SK-N-SH (cell line): ENCODE data around the gene NPPB. TPM values are rescaled to one million over a fixed set of nuclear protein-coding genes. Genes with fewer than 3 reads are reported as not detected.

Source experiments
- CTCF ChIA-PET: fragments of 300-600, 350-600 bp; formaldehyde crosslinking; extraction: SDS; loops from one replicate; lab custom pipeline; 2021; lab: Yijun Ruan, JAX
- POLR2A ChIA-PET: fragments of 350-600 bp; sonication (Branson Sonifier 250); formaldehyde crosslinking; extraction: SDS; loops from one replicate; lab custom pipeline; 2020; ENCODE audit warnings: antibody characterized with exemption, inconsistent platforms; lab: Yijun Ruan, JAX
- DNase-seq: peaks from one replicate; pipeline ENCODE4 v3.0.0; 2012
- H2AFZ ChIP-seq: fragments of 200-600 bp; sonication (generic); 2 replicates; pipeline ENCODE4 v1.8.1; 2016; ENCODE audit warnings: antibody characterized with exemption, mild to moderate bottlenecking, low read depth
- H3F3A ChIP-seq: fragments of 200-600 bp; sonication (generic); replicated peaks from 2 replicates; pipeline ENCODE3; 2016; ENCODE audit warnings: antibody characterized with exemption, mild to moderate bottlenecking; ENCODE audit not compliant: insufficient read depth
- H3K27ac ChIP-seq, 2 experiments: fragments of 200-500 bp in 1 of 2; fragments of 200-600 bp in 1 of 2; sonication (Bioruptor generic) in 1 of 2; sonication (generic), shearing (Covaris generic) in 1 of 2; 2 replicates each; pipeline versions ENCODE4 v1.5.1 to v1.6.1; 2014 to 2016; ENCODE audit warnings: low read depth in 2 of 2, inconsistent platforms in 1 of 2, low read length in 1 of 2, mild to moderate bottlenecking in 1 of 2, mixed read lengths in 1 of 2
- H3K27me3 ChIP-seq: fragments of 200-600 bp; sonication (generic), shearing (Covaris generic); 2 replicates; pipeline ENCODE4 v1.6.1; 2016; ENCODE audit warnings: mixed run types; ENCODE audit not compliant: insufficient read depth
- H3K36me3 ChIP-seq, 2 experiments: fragments of 200-500 bp in 1 of 2; fragments of 200-600 bp in 1 of 2; sonication (Bioruptor generic) in 1 of 2; sonication (generic) in 1 of 2; replicated peaks in 1 of 2; 2 replicates each; pipeline versions ENCODE3 to v1.5.1; 2014 to 2016; ENCODE audit warnings: low read length in 1 of 2, mild to moderate bottlenecking in 1 of 2; ENCODE audit not compliant: insufficient read depth in 2 of 2, control insufficient read depth in 1 of 2
- H3K4me1 ChIP-seq, 2 experiments: fragments of 200-500 bp in 1 of 2; fragments of 200-600 bp in 1 of 2; sonication (Bioruptor generic) in 1 of 2; sonication (generic), shearing (Covaris generic) in 1 of 2; 2 replicates each; pipeline versions ENCODE4 v1.5.1 to v1.6.1; 2014 to 2016; ENCODE audit warnings: low read depth in 1 of 2, low read length in 1 of 2, mixed run types in 1 of 2; ENCODE audit not compliant: insufficient read depth in 2 of 2, control insufficient read depth in 1 of 2
- H3K4me2 ChIP-seq: fragments of 200-600 bp; sonication (generic), shearing (Covaris generic); 2 replicates; pipeline ENCODE4 v1.6.1; 2017; ENCODE audit warnings: mixed run types
- H3K4me3 ChIP-seq, 2 experiments: fragments of 200-500 bp in 1 of 2; fragments of 200-600 bp in 1 of 2; sonication (Bioruptor generic) in 1 of 2; sonication (generic), shearing (Covaris generic) in 1 of 2; 2 replicates each; pipeline versions ENCODE4 v1.5.1 to v1.8.1; 2014 to 2016; ENCODE audit warnings: low read depth in 2 of 2, inconsistent platforms in 1 of 2, low read length in 1 of 2, mild to moderate bottlenecking in 1 of 2, mixed read lengths in 1 of 2, moderate library complexity in 1 of 2
- H3K79me2 ChIP-seq: fragments of 200-600 bp; sonication (generic); 2 replicates; pipeline ENCODE4 v1.8.1; 2017; ENCODE audit warnings: mild to moderate bottlenecking; ENCODE audit not compliant: insufficient read depth
- H3K9ac ChIP-seq: fragments of 200-600 bp; sonication (generic); 2 replicates; pipeline ENCODE4 v1.6.1; 2017; ENCODE audit warnings: mixed run types
- H3K9me2 ChIP-seq: fragments of 200-600 bp; sonication (generic); 2 replicates; pipeline ENCODE4 v1.6.1; 2017; ENCODE audit warnings: mixed run types
- H3K9me3 ChIP-seq: fragments of 200-600 bp; sonication (generic); 2 replicates; pipeline ENCODE4 v1.6.1; 2017; ENCODE audit warnings: mixed run types, mild to moderate bottlenecking, moderate library complexity
- H4K20me1 ChIP-seq: fragments of 200-600 bp; sonication (generic); 2 replicates; pipeline ENCODE4 v1.6.1; 2017; ENCODE audit warnings: mild to moderate bottlenecking, mixed run types; ENCODE audit not compliant: insufficient read depth
- CHD2 ChIP-seq: fragments of 150-350 bp; IDR thresholded peaks from 2 replicates; pipeline ENCODE4 v1.6.1; 2018; ENCODE audit warnings: low read length; ENCODE audit not compliant: partially characterized antibody
- CTCF ChIP-seq: fragments of 200-600 bp; sonication (generic); IDR thresholded peaks from 2 replicates; pipeline ENCODE4 v1.6.1; 2017; ENCODE audit warnings: antibody characterized with exemption, mild to moderate bottlenecking, moderate library complexity
- ELF1 ChIP-seq: IDR thresholded peaks from 2 replicates; pipeline ENCODE4 v1.4.0; 2012
- EZH2phosphoT487 ChIP-seq: fragments of 200-600 bp; sonication (generic); IDR thresholded peaks from 2 replicates; pipeline ENCODE4 v1.6.1; 2017; ENCODE audit warnings: low read depth, mixed run types, mild to moderate bottlenecking, antibody characterized with exemption, moderate library complexity, borderline replicate concordance
- FOSL2 ChIP-seq: IDR thresholded peaks from 2 replicates; pipeline ENCODE4 v1.4.0; 2012; ENCODE audit warnings: low read depth, mild to moderate bottlenecking, moderate library complexity, borderline replicate concordance
- GABPA ChIP-seq: IDR thresholded peaks from 2 replicates; pipeline ENCODE4 v1.4.0; 2012; ENCODE audit warnings: low read depth, mild to moderate bottlenecking
- IRF3 ChIP-seq: fragments of 150-350 bp; IDR thresholded peaks from 2 replicates; pipeline ENCODE4 v1.6.1; 2016; ENCODE audit warnings: mild to moderate bottlenecking, low read depth, low read length
- JUND ChIP-seq: IDR thresholded peaks from 2 replicates; pipeline ENCODE4 v1.4.0; 2012
- MEF2A ChIP-seq: IDR thresholded peaks from 2 replicates; pipeline ENCODE4 v1.4.0; 2012; ENCODE audit warnings: low read depth, borderline replicate concordance
- NRF1 ChIP-seq: IDR thresholded peaks from 2 replicates; pipeline ENCODE4 v1.6.1; 2012; ENCODE audit warnings: low read depth, mild to moderate bottlenecking, low read length
- RAD21 ChIP-seq: IDR thresholded peaks from 2 replicates; pipeline ENCODE4 v1.6.1; 2012; ENCODE audit warnings: mild to moderate bottlenecking, low read length
- RCOR1 ChIP-seq: fragments of 150-350 bp; IDR thresholded peaks from 2 replicates; pipeline ENCODE4 v1.6.1; 2017; ENCODE audit warnings: antibody characterized with exemption, low read length
- REST ChIP-seq: IDR thresholded peaks from 2 replicates; pipeline ENCODE4 v1.6.1; 2012; ENCODE audit warnings: mild to moderate bottlenecking, low read depth, low read length, moderate library complexity
- SMC3 ChIP-seq: IDR thresholded peaks from 2 replicates; pipeline ENCODE4 v1.6.1; 2012; ENCODE audit warnings: low read depth, low read length, improper control_type of control experiment
- USF2 ChIP-seq: fragments of 150-350 bp; IDR thresholded peaks from 2 replicates; pipeline ENCODE4 v1.6.1; 2017; ENCODE audit warnings: antibody characterized with exemption, low read length, low read depth, borderline replicate concordance
- YY1 ChIP-seq: IDR thresholded peaks from 2 replicates; pipeline ENCODE4 v1.4.0; 2012; ENCODE audit warnings: low read depth, mild to moderate bottlenecking
- ZBTB33 ChIP-seq: IDR thresholded peaks from 2 replicates; pipeline ENCODE4 v1.4.0; 2012; ENCODE audit warnings: low read depth, borderline replicate concordance
- WGBS: methylation state at CpG from one replicate; pipeline ENCODE4 v1.1.6; 2017; ENCODE audit warnings: low lambda C conversion rate; 5-methylcytosine and 5-hydroxymethylcytosine counted together
- polyA plus RNA-seq, 3 experiments: library from polyadenylated mRNA; depleted of rRNA; stranded (reverse); fragments of >200 nt; gene quantifications; 2 replicates each; pipeline ENCODE4 v1.2.3, GENCODE V29; 2012

The NPPB gene
- polyA plus RNA-seq, 1 of the 3 experiments (the other 2 are of a cell fraction) = 0.85 TPM

- WGBS = 93% methylated on average over 5 of the region's 5 CpGs
- no peak overlapping the region for H3K27ac ChIP-seq
- CTCF ChIA-PET = no interaction called here
- TF ChIP-seq EZH2phosphoT487 (no peak), USF2 (no peak), GABPA (no peak), CHD2 (no peak), ZBTB33 (no peak), FOSL2 (no peak), NRF1 (no peak), SMC3 (no peak), IRF3 (no peak), CTCF (no peak), JUND (no peak), ELF1 (no peak), MEF2A (no peak), RCOR1 (no peak), RAD21 (no peak), YY1 (no peak), REST (no peak)
- no peaks in the 10 kb centered on the region for H3K27me3 ChIP-seq
- POLR2A ChIA-PET = no interaction called here
- H3K4me3 ChIP-seq = no peak overlapping the region
- no peak overlapping the region for H2AFZ ChIP-seq
- no peaks in the 10 kb centered on the region for H3K9me3 ChIP-seq
- no peaks in the 10 kb centered on the region for H3K9me2 ChIP-seq
- H3F3A ChIP-seq = no peaks in the 10 kb centered on the region
- H3K4me1 ChIP-seq = peaks cover 0 to under 1% of the 10 kb centered on the region in 2 experiments; a peak in 1 of 4 replicates
- H3K4me2 ChIP-seq = no peak overlapping the region
- DNase-seq = no peak
- peaks cover 4% of the 10 kb centered on the region; the same call in 1 of the 2 replicates for H4K20me1 ChIP-seq
- H3K9ac ChIP-seq = no peak overlapping the region
- H3K36me3 ChIP-seq = peaks cover 49 to 61% of the 10 kb centered on the region in 2 experiments
- peaks cover 46% of the 10 kb centered on the region for H3K79me2 ChIP-seq
Measured at GRCh38 chr1:11813021-11813420, 45.7 kb downstream of the NPPB start.
